22Rv1 (cell line): ENCODE results near the gene SEMA6B.

ENCODE experiments used
- CTCF ChIP-seq: fragments of 450-650 bp; IDR thresholded peaks from 2 replicates; pipeline ENCODE4 v1.5.1; 2017; ENCODE audit warnings: mild to moderate bottlenecking
- ZFX ChIP-seq: fragments of 450-650 bp; IDR thresholded peaks from 2 replicates; pipeline ENCODE4 v1.6.1; 2017; ENCODE audit warnings: antibody characterized with exemption, borderline replicate concordance

GRCh38 chr19:4580021-4580901, 20.8 kb upstream of the SEMA6B start:
- TF ChIP-seq CTCF: no peak
- no peak for TF ChIP-seq ZFX
